ENCODE results near the gene ERC2.

The ERC2 gene

DNA sequence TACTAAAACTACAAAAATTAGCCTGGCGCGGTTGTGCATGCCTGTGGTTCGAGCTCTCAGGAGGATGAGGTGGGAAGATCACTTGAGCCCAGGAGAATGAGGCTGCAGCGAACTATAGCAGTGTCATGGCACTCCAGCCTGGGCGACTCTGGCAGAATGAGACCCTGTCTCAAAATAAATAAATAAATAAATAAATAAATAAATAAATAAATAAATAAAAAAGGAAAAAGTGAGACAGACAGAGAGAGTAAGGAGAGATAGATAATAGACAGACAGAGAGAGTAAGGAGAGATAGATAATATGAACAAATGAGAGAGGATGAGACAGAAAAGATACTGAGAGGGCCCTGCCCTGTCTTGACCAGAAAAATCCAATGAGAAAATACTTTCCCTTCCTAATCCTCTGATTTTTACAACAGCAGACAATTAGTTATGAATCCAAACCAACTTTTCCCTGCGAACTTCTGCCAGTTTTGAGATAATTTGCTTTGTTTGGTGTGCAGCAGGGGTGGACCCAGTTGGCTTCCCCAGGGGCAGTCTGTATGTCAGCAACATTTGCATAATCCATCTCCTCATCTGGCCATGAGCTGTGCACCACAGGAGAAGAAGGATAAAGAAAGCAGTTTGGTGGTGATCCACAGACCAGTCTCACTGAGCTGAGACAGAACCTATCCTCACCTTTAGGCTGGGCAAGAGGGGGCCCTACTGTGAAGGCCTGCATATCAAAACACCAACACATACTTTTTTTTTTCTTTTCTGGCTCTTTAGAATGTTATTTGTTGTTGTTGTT is 692.7 kb downstream of the ERC2 start:
- no peak for TF ChIP-seq CTCF (conservative IDR thresholded peaks at IDR 0.05; ENCODE audit: control insufficient read depth, insufficient read depth, low read depth, low read length)
- H3K4me3 ChIP-seq (ENCODE audit: control insufficient read depth, low read depth, low read length), result no peak overlapping the region
- no peak for DNase-seq (ENCODE audit: low read depth)

DNA sequence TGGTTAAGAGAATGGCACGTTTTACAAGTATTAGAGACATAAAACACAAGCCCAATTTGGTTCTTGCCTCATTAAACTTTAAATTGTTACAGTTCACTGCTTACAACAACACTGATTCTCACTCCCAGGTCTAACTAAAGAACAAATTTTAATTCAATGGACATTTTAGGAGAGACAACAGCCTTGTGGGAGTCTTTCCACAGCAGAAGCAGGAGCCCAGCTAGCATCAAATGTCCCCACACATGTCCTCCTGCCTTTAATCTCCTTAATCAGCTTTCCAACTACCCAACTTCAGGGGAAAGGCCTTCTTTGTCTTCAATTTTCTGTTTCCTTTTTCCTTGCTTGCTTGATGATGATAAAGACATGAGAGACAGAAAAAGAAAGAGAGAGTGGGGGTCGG is 693.4 kb downstream of the ERC2 start:
- TF ChIP-seq CTCF (conservative IDR thresholded peaks at IDR 0.05; ENCODE audit: control insufficient read depth, insufficient read depth, low read depth, low read length), result no peak
- DNase-seq (ENCODE audit: low read depth), result no peak
- H3K4me3 ChIP-seq (ENCODE audit: control insufficient read depth, low read depth, low read length), result no peak overlapping the region

GRCh38 chr3:55771503-55771902 is 696.8 kb downstream of the ERC2 start:
- TF ChIP-seq CTCF (conservative IDR thresholded peaks at IDR 0.05; ENCODE audit: control insufficient read depth, insufficient read depth, low read depth, low read length), result no peak
- no peak overlapping the region for H3K4me3 ChIP-seq (ENCODE audit: control insufficient read depth, low read depth, low read length)
- DNase-seq (ENCODE audit: low read depth), result no peak

- no peak for DNase-seq (ENCODE audit: low read depth)
- no peak overlapping the region for H3K4me3 ChIP-seq (ENCODE audit: control insufficient read depth, low read depth, low read length)
- no peak for TF ChIP-seq CTCF (conservative IDR thresholded peaks at IDR 0.05; ENCODE audit: control insufficient read depth, insufficient read depth, low read depth, low read length)
Measured at GRCh38 chr3:55770077-55770476, 698.2 kb downstream of the ERC2 start.

- DNase-seq (ENCODE audit: low read depth), result no peak
- TF ChIP-seq CTCF (conservative IDR thresholded peaks at IDR 0.05; ENCODE audit: control insufficient read depth, insufficient read depth, low read depth, low read length), result no peak
- H3K4me3 ChIP-seq (ENCODE audit: control insufficient read depth, low read depth, low read length), result no peak overlapping the region
Measured at GRCh38 chr3:55766753-55767152, 701.5 kb downstream of the ERC2 start.

GRCh38 chr3:55765906-55766701 is 702.2 kb downstream of the ERC2 start:
- no peak for DNase-seq (ENCODE audit: low read depth)
- no peak for TF ChIP-seq CTCF (conservative IDR thresholded peaks at IDR 0.05; ENCODE audit: control insufficient read depth, insufficient read depth, low read depth, low read length)
- no peak overlapping the region for H3K4me3 ChIP-seq (ENCODE audit: control insufficient read depth, low read depth, low read length)

Measured in fibroblast of mammary gland (primary cell).